ENCODE measurements around the gene DPEP2NB.
A peak's percentile ranks its signal among the peaks of the same experiment; 100 is the strongest.

Gene DPEP2NB

GRCh38 chr16:68055395-68055794 lies 39.7 kb upstream of the DPEP2NB start:
- no peak for TF ChIP-seq CTCF (IDR thresholded peaks at IDR 0.05)
- H3K4me3 ChIP-seq (ENCODE audit: low read depth in 1 of 2, low read length in 1 of 2), result no peak overlapping the region
- peaks cover 18% of the 10 kb centered on the region for H3K36me3 ChIP-seq
- H3K9me3 ChIP-seq, result no peaks in the 10 kb centered on the region
- H3K27ac ChIP-seq, result no peak overlapping the region
- no peaks in the 10 kb centered on the region for H3K27me3 ChIP-seq
- peaks cover 27 to 32% of the 10 kb centered on the region in 2 experiments for H3K4me1 ChIP-seq (ENCODE audit: control insufficient read depth in 1 of 2, insufficient read depth in 1 of 2, low read depth in 1 of 2, low read length in 1 of 2)

GRCh38 chr16:68049449-68049848 lies 33.7 kb upstream of the DPEP2NB start:
- H3K9me3 ChIP-seq, result no peaks in the 10 kb centered on the region
- H3K27ac ChIP-seq, result peak overlapping the region; percentile 30
- TF ChIP-seq CTCF (IDR thresholded peaks at IDR 0.05), result no peak
- H3K27me3 ChIP-seq, result no peaks in the 10 kb centered on the region
- H3K4me3 ChIP-seq (ENCODE audit: low read depth in 1 of 2, low read length in 1 of 2), result no peak overlapping the region
- H3K4me1 ChIP-seq (ENCODE audit: control insufficient read depth in 1 of 2, insufficient read depth in 1 of 2, low read depth in 1 of 2, low read length in 1 of 2), result peaks cover 20 to 26% of the 10 kb centered on the region in 2 experiments
- H3K36me3 ChIP-seq, result peaks cover 20% of the 10 kb centered on the region

GRCh38 chr16:68047987-68048386 lies 32.3 kb upstream of the DPEP2NB start:
- no peak for TF ChIP-seq CTCF (IDR thresholded peaks at IDR 0.05)
- Histone ChIP-seq H3K36me3 (peaks cover 15% of the 10 kb centered on the region), H3K4me3 (ENCODE audit: low read depth in 1 of 2, low read length in 1 of 2) (no peak overlapping the region)

GRCh38 chr16:68046106-68046505 lies 30.4 kb upstream of the DPEP2NB start:
- Histone ChIP-seq H3K36me3 (peaks cover 15% of the 10 kb centered on the region), H3K4me1 (ENCODE audit: control insufficient read depth in 1 of 2, insufficient read depth in 1 of 2, low read depth in 1 of 2, low read length in 1 of 2) (peaks cover 35 to 36% of the 10 kb centered on the region in 2 experiments), H3K4me3 (ENCODE audit: low read depth in 1 of 2, low read length in 1 of 2) (no peak overlapping the region), H3K9me3 (no peaks in the 10 kb centered on the region), H3K27ac (no peak overlapping the region), H3K27me3 (no peaks in the 10 kb centered on the region)
- no peak for TF ChIP-seq CTCF (IDR thresholded peaks at IDR 0.05)

More at GRCh38 chr16:68047987-68048386, 32.3 kb upstream of the DPEP2NB start:
- Histone ChIP-seq H3K27me3 (no peaks in the 10 kb centered on the region), H3K27ac (no peak overlapping the region), H3K9me3 (no peaks in the 10 kb centered on the region), H3K4me1 (ENCODE audit: control insufficient read depth in 1 of 2, insufficient read depth in 1 of 2, low read depth in 1 of 2, low read length in 1 of 2) (peaks cover 28% of the 10 kb centered on the region in 2 experiments)

- Histone ChIP-seq H3K9me3 (no peaks in the 10 kb centered on the region), H3K27ac (peak overlapping the region; percentile 92), H3K4me3 (ENCODE audit: low read depth in 1 of 2, low read length in 1 of 2) (peak overlapping the region; percentile 41 to 55), H3K27me3 (no peaks in the 10 kb centered on the region), H3K36me3 (no peaks in the 10 kb centered on the region), H3K4me1 (ENCODE audit: control insufficient read depth in 1 of 2, insufficient read depth in 1 of 2, low read depth in 1 of 2, low read length in 1 of 2) (peaks cover 78 to 79% of the 10 kb centered on the region in 2 experiments)
- peak; percentile 9 for TF ChIP-seq CTCF (IDR thresholded peaks at IDR 0.05)
Observed at GRCh38 chr16:68041783-68042182, 26.1 kb upstream of the DPEP2NB start.

Measured in neutrophil (primary cell).